Measurements from ENCODE around the gene APPL2. TPM values are rescaled to one million over a fixed set of nuclear protein-coding genes. Genes with fewer than 3 reads are reported as not detected.

The APPL2 gene
- polyA plus RNA-seq, 1 experiment, result 59.4 TPM

DNA sequence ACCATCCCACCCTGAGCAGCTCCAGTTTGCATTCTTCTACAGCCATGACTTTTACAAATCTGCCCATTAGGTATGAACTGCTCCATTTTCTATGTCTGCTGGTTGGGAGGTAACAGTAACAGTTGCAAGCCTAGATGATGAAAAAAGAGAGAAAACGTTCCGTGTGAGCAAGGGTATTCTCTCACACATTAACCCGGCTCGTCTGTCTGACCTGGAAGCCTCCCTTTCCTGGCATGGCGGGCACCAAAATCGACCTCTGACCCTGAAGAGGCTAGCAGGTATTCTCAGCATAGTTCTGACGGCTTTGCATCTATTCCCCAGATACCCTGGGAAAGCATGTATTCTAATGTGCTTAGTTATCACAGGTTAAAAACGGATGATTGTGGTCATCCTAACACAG is 31.8 kb downstream of the APPL2 start:
- ChIA-PET CTCF (interaction anchor here (0.7 to 0.8 kb wide), 2 partner anchors 10 to 178 kb away, joined by 3 read pairs; no protein-coding TSS in a partner anchor), POLR2A (no interaction called here)
- Histone ChIP-seq H3K4me3 (ENCODE audit: low read depth, low read length) (no peak overlapping the region), H3K36me3 (ENCODE audit: control insufficient read depth, insufficient read depth, low read length) (peaks cover 32% of the 10 kb centered on the region), H3K27me3 (ENCODE audit: control insufficient read depth, insufficient read depth, low read length) (no peaks in the 10 kb centered on the region)
- DNase-seq (ENCODE audit: low read depth), result no peak
- TF ChIP-seq, protein P1, sequence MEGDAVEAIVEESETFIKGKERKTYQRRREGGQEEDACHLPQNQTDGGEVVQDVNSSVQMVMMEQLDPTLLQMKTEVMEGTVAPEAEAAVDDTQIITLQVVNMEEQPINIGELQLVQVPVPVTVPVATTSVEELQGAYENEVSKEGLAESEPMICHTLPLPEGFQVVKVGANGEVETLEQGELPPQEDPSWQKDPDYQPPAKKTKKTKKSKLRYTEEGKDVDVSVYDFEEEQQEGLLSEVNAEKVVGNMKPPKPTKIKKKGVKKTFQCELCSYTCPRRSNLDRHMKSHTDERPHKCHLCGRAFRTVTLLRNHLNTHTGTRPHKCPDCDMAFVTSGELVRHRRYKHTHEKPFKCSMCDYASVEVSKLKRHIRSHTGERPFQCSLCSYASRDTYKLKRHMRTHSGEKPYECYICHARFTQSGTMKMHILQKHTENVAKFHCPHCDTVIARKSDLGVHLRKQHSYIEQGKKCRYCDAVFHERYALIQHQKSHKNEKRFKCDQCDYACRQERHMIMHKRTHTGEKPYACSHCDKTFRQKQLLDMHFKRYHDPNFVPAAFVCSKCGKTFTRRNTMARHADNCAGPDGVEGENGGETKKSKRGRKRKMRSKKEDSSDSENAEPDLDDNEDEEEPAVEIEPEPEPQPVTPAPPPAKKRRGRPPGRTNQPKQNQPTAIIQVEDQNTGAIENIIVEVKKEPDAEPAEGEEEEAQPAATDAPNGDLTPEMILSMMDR (IDR thresholded peaks at IDR 0.05; ENCODE audit: insufficient read depth, low read depth, low read length), result no peak

- CTCF ChIA-PET, result no interaction called here
- Histone ChIP-seq H3K36me3 (ENCODE audit: control insufficient read depth, insufficient read depth, low read length) (peaks cover 38% of the 10 kb centered on the region), H3K4me3 (ENCODE audit: low read depth, low read length) (no peak overlapping the region), H3K27me3 (ENCODE audit: control insufficient read depth, insufficient read depth, low read length) (no peaks in the 10 kb centered on the region)
- TF ChIP-seq, protein P1 (IDR thresholded peaks at IDR 0.05; ENCODE audit: insufficient read depth, low read depth, low read length), result no peak
- POLR2A ChIA-PET, result no interaction called here
- DNase-seq (ENCODE audit: low read depth), result no peak
Measured at GRCh38 chr12:105202202-105202601, 33.8 kb downstream of the APPL2 start.

- CTCF ChIA-PET, result interaction anchor here (1.0 to 1.5 kb wide), 3 partner anchors 10 to 55 kb away, joined by 3 to 4 read pairs (median 3); no protein-coding TSS in a partner anchor
- TF ChIP-seq, protein P1 (IDR thresholded peaks at IDR 0.05; ENCODE audit: insufficient read depth, low read depth, low read length), result no peak
- no peak overlapping the region for H3K4me3 ChIP-seq (ENCODE audit: low read depth, low read length)
- no peaks in the 10 kb centered on the region for H3K27me3 ChIP-seq (ENCODE audit: control insufficient read depth, insufficient read depth, low read length)
- no peak for DNase-seq (ENCODE audit: low read depth)
- POLR2A ChIA-PET, result no interaction called here
- peaks cover 40% of the 10 kb centered on the region for H3K36me3 ChIP-seq (ENCODE audit: control insufficient read depth, insufficient read depth, low read length)
Measured at GRCh38 chr12:105201299-105201698, 34.7 kb downstream of the APPL2 start.

DNA sequence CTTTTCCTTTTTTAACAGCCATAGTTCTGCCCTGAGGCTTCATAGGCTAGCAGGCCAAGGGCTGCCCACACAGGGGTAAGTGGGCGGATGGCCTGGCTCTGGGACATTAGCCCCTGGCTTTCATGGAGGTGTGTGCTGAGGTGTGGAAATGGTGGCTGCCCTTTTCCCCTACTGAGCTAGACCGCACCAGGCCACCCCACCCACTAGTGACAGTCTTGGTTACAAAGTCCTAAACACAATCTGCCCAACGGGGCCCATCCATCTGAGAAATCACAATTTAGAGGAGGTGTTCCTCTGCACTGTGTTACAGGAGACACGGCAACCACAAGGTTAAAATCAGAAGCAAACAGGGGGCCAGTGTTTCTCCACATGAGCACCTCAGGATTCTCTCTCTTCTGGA is 35.6 kb downstream of the APPL2 start:
- TF ChIP-seq, protein P1 (IDR thresholded peaks at IDR 0.05; ENCODE audit: insufficient read depth, low read depth, low read length), result no peak
- DNase-seq (ENCODE audit: low read depth), result no peak
- Histone ChIP-seq H3K36me3 (ENCODE audit: control insufficient read depth, insufficient read depth, low read length) (peaks cover 35% of the 10 kb centered on the region), H3K4me3 (ENCODE audit: low read depth, low read length) (no peak overlapping the region), H3K27me3 (ENCODE audit: control insufficient read depth, insufficient read depth, low read length) (no peaks in the 10 kb centered on the region)
- ChIA-PET POLR2A (no interaction called here), CTCF (interaction anchor here (1.5 kb wide), 1 partner anchor 55 kb away, joined by 3 read pairs; no protein-coding TSS in a partner anchor)

DNA sequence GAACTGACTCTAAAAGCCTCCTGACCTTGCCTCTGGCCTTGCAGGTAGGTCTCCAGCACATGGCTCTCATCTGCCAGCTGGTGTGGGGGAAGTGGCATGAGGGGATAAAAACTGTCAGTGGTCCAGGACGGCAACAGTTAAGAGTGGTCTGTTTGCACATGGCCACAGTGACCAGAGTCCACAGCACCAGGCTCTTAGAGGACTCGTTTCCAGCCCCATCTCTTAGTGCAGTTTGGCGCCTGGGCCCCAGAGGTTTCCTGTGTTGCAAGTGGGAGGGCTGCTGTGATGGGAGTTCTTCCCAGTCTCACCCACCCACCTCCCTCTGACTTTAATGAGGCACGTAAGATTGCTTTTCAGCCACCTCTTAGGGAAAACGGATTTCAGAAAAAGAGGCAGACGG is 37.0 kb downstream of the APPL2 start:
- no peak overlapping the region for H3K4me3 ChIP-seq (ENCODE audit: low read depth, low read length)
- TF ChIP-seq, protein P1 (IDR thresholded peaks at IDR 0.05; ENCODE audit: insufficient read depth, low read depth, low read length), result no peak
- H3K27me3 ChIP-seq (ENCODE audit: control insufficient read depth, insufficient read depth, low read length), result no peaks in the 10 kb centered on the region
- POLR2A ChIA-PET, result no interaction called here
- DNase-seq (ENCODE audit: low read depth), result no peak
- CTCF ChIA-PET, result interaction anchor here (0.5 to 1.2 kb wide), 3 partner anchors 9 to 185 kb away, joined by 3 to 4 read pairs (median 3); no protein-coding TSS in a partner anchor
- peaks cover 32% of the 10 kb centered on the region for H3K36me3 ChIP-seq (ENCODE audit: control insufficient read depth, insufficient read depth, low read length)
